Keratinocyte (primary cell): ENCODE measurements around the gene DAGLA. TPM values are rescaled to one million over a fixed set of nuclear protein-coding genes. Genes with fewer than 3 reads are reported as not detected.

ENCODE experiments used
- DNase-seq: peaks from one replicate; pipeline ENCODE4 v3.0.0-alpha.2; 2011; ENCODE audit warnings: low read depth, missing footprints, low spot score
- FAIRE-seq: peaks from 2 replicates; lab custom pipeline; 2011; peaks lifted over from hg19 to GRCh38; lab: Jason Lieb, UNC
- H2AFZ ChIP-seq: 2 replicates; pipeline ENCODE4 v1.6.0; 2012; ENCODE audit warnings: low read length, control low read depth, inconsistent platforms; ENCODE audit not compliant: control insufficient read depth
- H3K27ac ChIP-seq: 2 replicates; pipeline ENCODE4 v1.5.1; 2011; ENCODE audit warnings: low read length; ENCODE audit not compliant: control insufficient read depth, insufficient read depth
- H3K27me3 ChIP-seq: 3 replicates; pipeline ENCODE4 v1.6.0; 2011; ENCODE audit warnings: low read length; ENCODE audit not compliant: control insufficient read depth, insufficient read depth; ENCODE audit errors: extremely low read depth
- H3K36me3 ChIP-seq, 2 experiments: 2 replicates in 1 of 2; 3 replicates in 1 of 2; pipeline ENCODE4 v1.5.1; 2011; ENCODE audit warnings: low read length in 2 of 2, mild to moderate bottlenecking in 1 of 2; ENCODE audit not compliant: control insufficient read depth in 2 of 2, insufficient read depth in 2 of 2; ENCODE audit errors: extremely low read depth in 1 of 2
- H3K4me1 ChIP-seq: 3 replicates; pipeline ENCODE4 v1.5.1; 2011; ENCODE audit warnings: low read length; ENCODE audit not compliant: control insufficient read depth, insufficient read depth; ENCODE audit errors: extremely low read depth
- H3K4me2 ChIP-seq: 3 replicates; pipeline ENCODE4 v1.6.0; 2011; ENCODE audit warnings: low read depth, low read length; ENCODE audit not compliant: control insufficient read depth, insufficient read depth; ENCODE audit errors: extremely low read depth
- H3K4me3 ChIP-seq, 3 experiments: fragments of 200-600 bp in 1 of 3; sonication (generic) in 1 of 3; 2 replicates in 2 of 3; 3 replicates in 1 of 3; pipeline ENCODE4 v1.5.1; 2011 to 2016; ENCODE audit warnings: low read length in 3 of 3, mild to moderate bottlenecking in 3 of 3, control low read depth in 2 of 3, inconsistent platforms in 1 of 3, low read depth in 1 of 3, mixed read lengths in 1 of 3, mixed run types in 1 of 3, moderate library complexity in 1 of 3; ENCODE audit not compliant: control insufficient read depth in 2 of 3, insufficient read depth in 2 of 3; ENCODE audit errors: extremely low read depth in 1 of 3
- H3K79me2 ChIP-seq: 2 replicates; pipeline ENCODE4 v1.6.0; 2012; ENCODE audit warnings: low read length; ENCODE audit not compliant: control insufficient read depth, insufficient read depth
- H3K9ac ChIP-seq: 3 replicates; pipeline ENCODE4 v1.6.0; 2011; ENCODE audit warnings: low read length; ENCODE audit not compliant: control insufficient read depth, insufficient read depth; ENCODE audit errors: extremely low read depth
- H3K9me1 ChIP-seq: 3 replicates; pipeline ENCODE4 v1.6.0; 2011; ENCODE audit warnings: low read length; ENCODE audit not compliant: control insufficient read depth, insufficient read depth; ENCODE audit errors: extremely low read depth
- H3K9me3 ChIP-seq: 2 replicates; pipeline ENCODE4 v1.5.1; 2012; ENCODE audit warnings: low read depth, low read length; ENCODE audit not compliant: control insufficient read depth
- H4K20me1 ChIP-seq: 3 replicates; pipeline ENCODE4 v1.6.0; 2011; ENCODE audit warnings: low read length; ENCODE audit not compliant: control insufficient read depth, insufficient read depth; ENCODE audit errors: extremely low read depth
- EZH2 ChIP-seq: IDR thresholded peaks from one replicate; pipeline ENCODE4 v1.6.1; 2012; ENCODE audit warnings: inconsistent platforms, mild to moderate bottlenecking, low read length, moderate library complexity
- dilution Hi-C: fragments of 300-500 bp; cut with MboI; formaldehyde crosslinking; loops from one replicate; pipeline ENCODE4 v1.7.0; 2020; ENCODE audit warnings: low sequenced_read_pairs; ENCODE audit not compliant: extremely low pct_ligation_motif_present
- polyA plus RNA-seq, 5 experiments: library from polyadenylated mRNA; depleted of rRNA in 3 of 5; stranded (reverse) in 3 of 5; stranded (forward) in 1 of 5; unstranded in 1 of 5; fragments of >200 nt; gene quantifications; 1 replicate in 1 of 5; 2 replicates in 3 of 5; 3 replicates in 1 of 5; pipeline versions ENCODE4 v1.2.1 to v1.2.3, GENCODE V29; 2011 to 2012; ENCODE audit warnings: missing spikeins in 2 of 5, low read depth in 1 of 5, low replicate concordance in 1 of 5
- TF ChIP-seq, protein P1 (sequence below), 3 experiments: IDR thresholded peaks in 1 of 3; conservative IDR thresholded peaks in 1 of 3; optimal IDR thresholded peaks in 1 of 3; 2 replicates in 2 of 3; 3 replicates in 1 of 3; pipeline versions ENCODE3 to v1.5.1; 2011; ENCODE audit warnings: low read length in 3 of 3, mild to moderate bottlenecking in 3 of 3, moderate library complexity in 2 of 3, control low read depth in 1 of 3, inconsistent platforms in 1 of 3; ENCODE audit not compliant: insufficient read depth in 2 of 3; ENCODE audit errors: extremely low read depth in 1 of 3

The DAGLA gene
- polyA plus RNA-seq, 1 donor (not counting 4 experiments of a cell fraction or from before 2014, with no cell fraction given) = 0.03 TPM

DNA sequence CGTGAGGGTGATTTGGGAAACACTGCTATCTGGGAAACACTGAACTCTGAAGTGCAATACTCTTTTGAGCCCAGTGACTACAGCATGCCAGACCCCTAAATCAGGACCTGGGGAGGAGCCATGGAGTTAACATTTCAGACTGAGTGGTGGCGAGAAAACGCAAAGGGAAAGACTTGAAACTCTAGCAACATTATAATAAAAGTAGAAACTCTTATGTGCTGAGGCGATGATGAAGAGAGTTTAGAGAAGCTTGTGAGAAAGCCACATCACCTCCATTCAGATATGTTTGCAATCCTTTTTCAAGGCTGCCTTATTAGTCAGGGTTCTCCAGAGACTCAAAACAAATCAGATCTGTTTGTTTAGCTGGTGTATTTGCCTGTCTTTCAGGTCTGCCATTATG is 114.4 kb downstream of the DAGLA start:
- Histone ChIP-seq H3K4me2 (no peak overlapping the region), H3K27me3 (no peaks in the 10 kb centered on the region), H3K9me3 (no peaks in the 10 kb centered on the region), H3K79me2 (peaks cover 64% of the 10 kb centered on the region), H3K4me1 (peaks cover 11% of the 10 kb centered on the region), H3K9ac (no peak overlapping the region), H4K20me1 (peaks cover 6% of the 10 kb centered on the region), H3K27ac (no peak overlapping the region), H3K4me3 (no peak overlapping the region), H3K9me1 (no peaks in the 10 kb centered on the region), H3K36me3 (peaks cover 12 to 14% of the 10 kb centered on the region in 2 experiments), H2AFZ (no peak overlapping the region)
- FAIRE-seq (no peak), DNase-seq (no peak)
- TF ChIP-seq, protein P1, sequence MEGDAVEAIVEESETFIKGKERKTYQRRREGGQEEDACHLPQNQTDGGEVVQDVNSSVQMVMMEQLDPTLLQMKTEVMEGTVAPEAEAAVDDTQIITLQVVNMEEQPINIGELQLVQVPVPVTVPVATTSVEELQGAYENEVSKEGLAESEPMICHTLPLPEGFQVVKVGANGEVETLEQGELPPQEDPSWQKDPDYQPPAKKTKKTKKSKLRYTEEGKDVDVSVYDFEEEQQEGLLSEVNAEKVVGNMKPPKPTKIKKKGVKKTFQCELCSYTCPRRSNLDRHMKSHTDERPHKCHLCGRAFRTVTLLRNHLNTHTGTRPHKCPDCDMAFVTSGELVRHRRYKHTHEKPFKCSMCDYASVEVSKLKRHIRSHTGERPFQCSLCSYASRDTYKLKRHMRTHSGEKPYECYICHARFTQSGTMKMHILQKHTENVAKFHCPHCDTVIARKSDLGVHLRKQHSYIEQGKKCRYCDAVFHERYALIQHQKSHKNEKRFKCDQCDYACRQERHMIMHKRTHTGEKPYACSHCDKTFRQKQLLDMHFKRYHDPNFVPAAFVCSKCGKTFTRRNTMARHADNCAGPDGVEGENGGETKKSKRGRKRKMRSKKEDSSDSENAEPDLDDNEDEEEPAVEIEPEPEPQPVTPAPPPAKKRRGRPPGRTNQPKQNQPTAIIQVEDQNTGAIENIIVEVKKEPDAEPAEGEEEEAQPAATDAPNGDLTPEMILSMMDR (optimal IDR thresholded peaks at IDR 0.05 in 1 of 3, IDR thresholded peaks at IDR 0.05 in 1 of 3, conservative IDR thresholded peaks at IDR 0.05 in 1 of 3; ENCODE audit: extremely low read depth in 1 of 3, insufficient read depth in 2 of 3, low read length in 3 of 3) = no peak
- no peak for TF ChIP-seq EZH2
- dilution Hi-C loops = no loop called here

GRCh38 chr11:61795459-61795858 is 115.3 kb downstream of the DAGLA start:
- H3K9me1 ChIP-seq = no peaks in the 10 kb centered on the region
- H3K4me3 ChIP-seq = no peak overlapping the region
- H3K27me3 ChIP-seq = no peaks in the 10 kb centered on the region
- no peaks in the 10 kb centered on the region for H3K9me3 ChIP-seq
- DNase-seq (no peak), FAIRE-seq (no peak)
- dilution Hi-C loops = no loop called here
- H3K9ac ChIP-seq = no peak overlapping the region
- no peak for TF ChIP-seq EZH2
- TF ChIP-seq, protein P1 (optimal IDR thresholded peaks at IDR 0.05 in 1 of 3, IDR thresholded peaks at IDR 0.05 in 1 of 3, conservative IDR thresholded peaks at IDR 0.05 in 1 of 3; ENCODE audit: extremely low read depth in 1 of 3, insufficient read depth in 2 of 3, low read length in 3 of 3) = no peak
- H3K36me3 ChIP-seq = peaks cover 7% of the 10 kb centered on the region in 2 experiments
- H3K27ac ChIP-seq = no peak overlapping the region
- H4K20me1 ChIP-seq = no peaks in the 10 kb centered on the region
- H3K79me2 ChIP-seq = peaks cover 60% of the 10 kb centered on the region
- no peak overlapping the region for H3K4me2 ChIP-seq
- H3K4me1 ChIP-seq = peaks cover 11% of the 10 kb centered on the region
- H2AFZ ChIP-seq = no peak overlapping the region
